GM21737 (cell line): ENCODE results near the gene TMEM116.
"Not testable (repeated sequence)": the region's sequence is repeated elsewhere in the genome, so short reads cannot be mapped to it uniquely, and the experiment has no call there.

Source experiments
- ATAC-seq: cut with Tn5 transposase; IDR thresholded peaks from one replicate; pipeline ENCODE4 v1.9.1; 2021; ENCODE audit warnings: mild to moderate bottlenecking, moderate library complexity; ENCODE audit not compliant: unreplicated experiment

The TMEM116 gene

GRCh38 chr12:112012775-112013600 lies at the start of gene TMEM116, which contains the start of gene ERP29:
Gene TMEM116, minus strand, starts transcription at chr12:112013165. Its CDS starts 7,895 bp downstream, at chr12:112005270.
Gene ERP29, plus strand, starts transcription at chr12:112013426. Its CDS starts 40 bp downstream, at chr12:112013466.
- peak; percentile 71 for ATAC-seq

GRCh38 chr12:112061137-112061536 lies 48.2 kb upstream of the TMEM116 start:
- ATAC-seq, result no peak

GRCh38 chr12:112049351-112049750 lies 36.4 kb upstream of the TMEM116 start:
- no peak for ATAC-seq

GRCh38 chr12:112046003-112046402 lies 33.0 kb upstream of the TMEM116 start:
- ATAC-seq, result no peak

- not testable (repeated sequence) for ATAC-seq
Observed at GRCh38 chr12:112036614-112037013, 23.6 kb upstream of the TMEM116 start.

- ATAC-seq, result no peak
Observed at GRCh38 chr12:112035219-112035785, 22.3 kb upstream of the TMEM116 start.

GRCh38 chr12:112032292-112032691 lies 19.3 kb upstream of the TMEM116 start:
- ATAC-seq, result no peak

GRCh38 chr12:112031472-112031871 lies 18.5 kb upstream of the TMEM116 start:
- no peak for ATAC-seq

- ATAC-seq, result no peak
Observed at GRCh38 chr12:112029301-112029700, 16.3 kb upstream of the TMEM116 start.

GRCh38 chr12:112025808-112026375 lies 12.9 kb upstream of the TMEM116 start:
- ATAC-seq, result no peak

- no peak for ATAC-seq
Observed at GRCh38 chr12:112023759-112024396, 10.9 kb upstream of the TMEM116 start.

- no peak for ATAC-seq
Observed at GRCh38 chr12:112022241-112023016, 9.5 kb upstream of the TMEM116 start.

- ATAC-seq, result no peak
Observed at GRCh38 chr12:112020947-112021457, 8.0 kb upstream of the TMEM116 start.

- ATAC-seq, result no peak
Observed at GRCh38 chr12:112018571-112019237, 5.7 kb upstream of the TMEM116 start.

GRCh38 chr12:112017041-112017440 lies 4.1 kb upstream of the TMEM116 start:
- ATAC-seq, result no peak

GRCh38 chr12:112015938-112016337 lies 3.0 kb upstream of the TMEM116 start:
- no peak for ATAC-seq

GRCh38 chr12:112013601-112014402 lies 837 bp upstream of the TMEM116 start:
- ATAC-seq, result peak; percentile 27

GRCh38 chr12:112011685-112012084 lies 1.3 kb downstream of the TMEM116 start:
- no peak for ATAC-seq
